ENCODE data around the gene SELPLG.
"Not testable (repeated sequence)": the region's sequence is repeated elsewhere in the genome, so short reads cannot be mapped to it uniquely, and the experiment has no call there.

The SELPLG gene

GRCh38 chr12:108619369-108620160, 14.1 kb downstream of the SELPLG start:
- Histone ChIP-seq H3K4me3 (ENCODE audit: low read depth, low read length) (no peak overlapping the region), H3K9me3 (ENCODE audit: severe bottlenecking) (no peaks in the 10 kb centered on the region), H3K36me3 (no peaks in the 10 kb centered on the region), H3K27me3 (ENCODE audit: insufficient read depth, low read depth, severe bottlenecking) (no peaks in the 10 kb centered on the region), H3K27ac (no peak overlapping the region)
- no peak for TF ChIP-seq CTCF (IDR thresholded peaks at IDR 0.05; ENCODE audit: low read depth, low read length)
- DNase-seq = no peak

GRCh38 chr12:108618953-108619274, 14.8 kb downstream of the SELPLG start:
- H3K4me3 ChIP-seq (ENCODE audit: low read depth, low read length); DNase-seq; H3K27me3 ChIP-seq (ENCODE audit: insufficient read depth, low read depth, severe bottlenecking); H3K9me3 ChIP-seq (ENCODE audit: severe bottlenecking); H3K27ac ChIP-seq; H3K36me3 ChIP-seq: not testable (repeated sequence)

GRCh38 chr12:108618079-108618952, 15.4 kb downstream of the SELPLG start:
- Histone ChIP-seq H3K4me3 (ENCODE audit: low read depth, low read length) (no peak overlapping the region), H3K36me3 (no peaks in the 10 kb centered on the region), H3K27ac (no peak overlapping the region), H3K9me3 (ENCODE audit: severe bottlenecking) (no peaks in the 10 kb centered on the region), H3K27me3 (ENCODE audit: insufficient read depth, low read depth, severe bottlenecking) (no peaks in the 10 kb centered on the region)
- peak; percentile 83 for TF ChIP-seq CTCF (IDR thresholded peaks at IDR 0.05; ENCODE audit: low read depth, low read length)
- DNase-seq = peak; percentile 73

- H3K27ac ChIP-seq = no peak overlapping the region
- no peak for DNase-seq
- no peaks in the 10 kb centered on the region for H3K9me3 ChIP-seq (ENCODE audit: severe bottlenecking)
- H3K36me3 ChIP-seq = no peaks in the 10 kb centered on the region
- H3K4me3 ChIP-seq (ENCODE audit: low read depth, low read length) = no peak overlapping the region
- H3K27me3 ChIP-seq (ENCODE audit: insufficient read depth, low read depth, severe bottlenecking) = no peaks in the 10 kb centered on the region
- TF ChIP-seq CTCF (IDR thresholded peaks at IDR 0.05; ENCODE audit: low read depth, low read length) = no peak
Measured at GRCh38 chr12:108616941-108617858, 16.5 kb downstream of the SELPLG start.

GRCh38 chr12:108616359-108616758, 17.3 kb downstream of the SELPLG start:
- no peaks in the 10 kb centered on the region for H3K36me3 ChIP-seq
- no peaks in the 10 kb centered on the region for H3K9me3 ChIP-seq (ENCODE audit: severe bottlenecking)
- H3K27me3 ChIP-seq (ENCODE audit: insufficient read depth, low read depth, severe bottlenecking) = no peaks in the 10 kb centered on the region
- H3K4me3 ChIP-seq (ENCODE audit: low read depth, low read length) = no peak overlapping the region
- TF ChIP-seq CTCF (IDR thresholded peaks at IDR 0.05; ENCODE audit: low read depth, low read length) = no peak
- no peak for DNase-seq
- no peak overlapping the region for H3K27ac ChIP-seq
